Measurements from ENCODE around the gene KANK3. TPM values are rescaled to one million over a fixed set of nuclear protein-coding genes. Genes with fewer than 3 reads are reported as not detected.

The KANK3 gene
- total RNA-seq, 1 experiment from 2014 or later: 0.37 TPM

DNA sequence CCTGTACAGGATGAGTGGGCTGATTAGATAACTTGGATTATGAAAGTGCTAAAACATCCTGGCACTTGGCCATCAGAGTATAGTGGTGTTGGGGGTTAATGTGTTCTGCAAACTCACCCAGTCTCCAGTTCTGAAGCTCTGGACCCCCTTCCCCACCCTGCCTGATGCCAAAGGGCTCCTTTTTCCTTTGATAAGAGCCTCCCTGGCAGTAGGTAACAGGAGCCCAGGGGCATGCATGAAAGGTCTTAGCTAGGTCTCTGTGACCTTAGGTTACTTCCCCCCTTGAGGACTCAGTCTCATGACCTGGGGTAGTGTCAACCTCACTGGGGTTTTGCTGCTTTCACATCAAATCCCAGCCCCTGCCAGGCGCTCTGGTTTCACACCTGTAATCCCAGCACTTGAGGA, 19.3 kb downstream of the KANK3 start:
- no peaks in the 10 kb centered on the region for H3K27me3 ChIP-seq (ENCODE audit: insufficient read depth, low read depth)
- CTCF ChIA-PET: no interaction called here
- H3K9me2 ChIP-seq (ENCODE audit: insufficient read depth): no peaks in the 10 kb centered on the region
- H3K79me2 ChIP-seq (ENCODE audit: low read depth): peaks cover 50% of the 10 kb centered on the region
- BruUV-seq (replicated peaks): no TSS peak
- DNase-seq: no peak
- POLR2A ChIA-PET (ENCODE audit: unreplicated experiment): no interaction called here
- peaks cover 51% of the 10 kb centered on the region; the same call in 1 of the 2 replicates for H3F3A ChIP-seq (ENCODE audit: insufficient read depth, low read depth)
- H3K27ac ChIP-seq: no peak overlapping the region
- H3K4me3 ChIP-seq: no peak overlapping the region
- H3K9me3 ChIP-seq (ENCODE audit: insufficient read depth, low read depth): no peaks in the 10 kb centered on the region
- peaks cover 20% of the 10 kb centered on the region for H3K4me1 ChIP-seq (replicated peaks; ENCODE audit: insufficient read depth)
- H3K36me3 ChIP-seq (ENCODE audit: low read depth): peaks cover 25% of the 10 kb centered on the region
- peak overlapping the region; percentile 99; the same call in 1 of the 2 replicates for H3K4me2 ChIP-seq
- TF ChIP-seq, protein P1, sequence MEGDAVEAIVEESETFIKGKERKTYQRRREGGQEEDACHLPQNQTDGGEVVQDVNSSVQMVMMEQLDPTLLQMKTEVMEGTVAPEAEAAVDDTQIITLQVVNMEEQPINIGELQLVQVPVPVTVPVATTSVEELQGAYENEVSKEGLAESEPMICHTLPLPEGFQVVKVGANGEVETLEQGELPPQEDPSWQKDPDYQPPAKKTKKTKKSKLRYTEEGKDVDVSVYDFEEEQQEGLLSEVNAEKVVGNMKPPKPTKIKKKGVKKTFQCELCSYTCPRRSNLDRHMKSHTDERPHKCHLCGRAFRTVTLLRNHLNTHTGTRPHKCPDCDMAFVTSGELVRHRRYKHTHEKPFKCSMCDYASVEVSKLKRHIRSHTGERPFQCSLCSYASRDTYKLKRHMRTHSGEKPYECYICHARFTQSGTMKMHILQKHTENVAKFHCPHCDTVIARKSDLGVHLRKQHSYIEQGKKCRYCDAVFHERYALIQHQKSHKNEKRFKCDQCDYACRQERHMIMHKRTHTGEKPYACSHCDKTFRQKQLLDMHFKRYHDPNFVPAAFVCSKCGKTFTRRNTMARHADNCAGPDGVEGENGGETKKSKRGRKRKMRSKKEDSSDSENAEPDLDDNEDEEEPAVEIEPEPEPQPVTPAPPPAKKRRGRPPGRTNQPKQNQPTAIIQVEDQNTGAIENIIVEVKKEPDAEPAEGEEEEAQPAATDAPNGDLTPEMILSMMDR (conservative IDR thresholded peaks at IDR 0.05): no peak
- no peak for TF ChIP-seq EZH2 (IDR thresholded peaks at IDR 0.05; ENCODE audit: low read depth)
- H4K20me1 ChIP-seq (ENCODE audit: insufficient read depth): peaks cover 24% of the 10 kb centered on the region
- H2AFZ ChIP-seq: no peak overlapping the region
- intact Hi-C loops (cut with micrococcal nuclease; ENCODE audit: unreplicated experiment): no loop called here

DNA sequence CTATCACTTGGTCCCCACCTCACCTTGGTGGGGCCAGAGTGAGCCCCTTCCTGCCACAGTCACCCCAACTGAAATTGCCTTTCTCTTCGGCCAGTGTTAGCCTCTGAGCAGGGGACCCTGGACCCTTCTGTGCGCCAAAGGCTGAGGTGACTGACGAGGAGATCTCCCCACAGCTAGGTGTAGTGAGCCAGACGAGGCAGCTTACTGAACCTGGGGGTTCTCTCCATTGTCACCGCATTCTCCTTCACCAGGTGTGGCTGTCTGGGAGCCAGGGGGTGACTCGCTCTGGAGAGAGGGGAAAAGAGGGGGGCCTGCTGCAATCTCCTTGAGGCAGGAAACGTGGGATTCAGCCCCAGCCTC, 20.4 kb downstream of the KANK3 start:
- intact Hi-C loops (cut with micrococcal nuclease; ENCODE audit: unreplicated experiment): no loop called here
- no peak overlapping the region for H2AFZ ChIP-seq
- H3K9me2 ChIP-seq (ENCODE audit: insufficient read depth): no peaks in the 10 kb centered on the region
- H3K79me2 ChIP-seq (ENCODE audit: low read depth): peaks cover 50% of the 10 kb centered on the region
- TF ChIP-seq, protein P1 (conservative IDR thresholded peaks at IDR 0.05): no peak
- TF ChIP-seq EZH2 (IDR thresholded peaks at IDR 0.05; ENCODE audit: low read depth): no peak
- peaks cover 20% of the 10 kb centered on the region for H3K4me1 ChIP-seq (replicated peaks; ENCODE audit: insufficient read depth)
- no peak for DNase-seq
- CTCF ChIA-PET: no interaction called here
- H3K27ac ChIP-seq: peak overlapping the region; percentile 23; the same call in 1 of the 2 replicates
- POLR2A ChIA-PET (ENCODE audit: unreplicated experiment): no interaction called here
- peak overlapping the region; percentile 92 for H3K4me3 ChIP-seq
- peaks cover 24% of the 10 kb centered on the region for H4K20me1 ChIP-seq (ENCODE audit: insufficient read depth)
- H3K27me3 ChIP-seq (ENCODE audit: insufficient read depth, low read depth): no peaks in the 10 kb centered on the region
- H3K4me2 ChIP-seq: peak overlapping the region; percentile 99
- peaks cover 51% of the 10 kb centered on the region; the same call in 1 of the 2 replicates for H3F3A ChIP-seq (ENCODE audit: insufficient read depth, low read depth)
- H3K36me3 ChIP-seq (ENCODE audit: low read depth): peaks cover 25% of the 10 kb centered on the region
- no peaks in the 10 kb centered on the region for H3K9me3 ChIP-seq (ENCODE audit: insufficient read depth, low read depth)
- no TSS peak for BruUV-seq (replicated peaks)

DNA sequence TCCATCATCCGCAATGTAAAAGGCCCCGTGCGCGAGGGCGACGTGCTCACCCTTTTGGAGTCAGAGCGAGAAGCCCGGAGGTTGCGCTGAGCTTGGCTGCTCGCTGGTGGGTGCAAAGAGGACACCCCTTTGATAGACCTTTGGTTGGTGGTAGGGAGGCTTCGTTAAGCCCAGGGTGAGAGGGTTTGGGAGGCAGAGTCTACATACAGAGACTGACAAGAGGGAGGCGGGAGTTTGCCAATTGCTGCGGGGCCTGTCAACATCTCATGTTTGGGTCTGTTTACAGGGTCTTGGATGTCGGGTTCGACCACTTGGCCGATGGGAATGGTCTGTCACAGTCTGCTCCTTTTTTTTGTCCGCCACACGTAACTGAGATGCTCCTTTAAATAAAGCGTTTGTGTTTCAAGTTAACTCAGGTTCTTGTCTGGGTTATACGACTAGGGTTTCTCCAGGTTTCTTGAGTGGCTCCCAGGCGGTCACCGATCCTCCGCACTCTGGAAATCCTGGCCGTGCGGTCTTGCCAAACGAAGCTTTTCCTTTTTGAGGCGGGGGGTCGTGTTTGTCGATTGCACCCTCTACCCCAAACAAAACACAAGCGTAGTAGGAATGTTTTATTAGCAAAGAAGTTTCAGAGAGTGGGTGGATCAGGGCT, 20.9 kb downstream of the KANK3 start:
- no peaks in the 10 kb centered on the region for H3K9me3 ChIP-seq (ENCODE audit: insufficient read depth, low read depth)
- peaks cover 20% of the 10 kb centered on the region for H3K4me1 ChIP-seq (replicated peaks; ENCODE audit: insufficient read depth)
- no peaks in the 10 kb centered on the region for H3K27me3 ChIP-seq (ENCODE audit: insufficient read depth, low read depth)
- no TSS peak for BruUV-seq (replicated peaks)
- intact Hi-C loops (cut with micrococcal nuclease; ENCODE audit: unreplicated experiment): no loop called here
- H3K36me3 ChIP-seq (ENCODE audit: low read depth): peaks cover 25% of the 10 kb centered on the region
- peak overlapping the region; percentile 99 for H3K4me2 ChIP-seq
- H3K4me3 ChIP-seq: peak overlapping the region; percentile 92
- no peaks in the 10 kb centered on the region for H3K9me2 ChIP-seq (ENCODE audit: insufficient read depth)
- H3K79me2 ChIP-seq (ENCODE audit: low read depth): peaks cover 50% of the 10 kb centered on the region
- H3K27ac ChIP-seq: peak overlapping the region; percentile 23
- H2AFZ ChIP-seq: peak overlapping the region; percentile 47
- CTCF ChIA-PET: no interaction called here
- TF ChIP-seq, protein P1 (conservative IDR thresholded peaks at IDR 0.05): no peak
- no peak for TF ChIP-seq EZH2 (IDR thresholded peaks at IDR 0.05; ENCODE audit: low read depth)
- POLR2A ChIA-PET (ENCODE audit: unreplicated experiment): interaction anchor here (0.7 to 0.9 kb wide), 2 partner anchors 13 kb away, joined by 3 to 5 read pairs; no protein-coding TSS in a partner anchor
- H4K20me1 ChIP-seq (ENCODE audit: insufficient read depth): peaks cover 24% of the 10 kb centered on the region
- no peak for DNase-seq
- peaks cover 51% of the 10 kb centered on the region; the same call in 1 of the 2 replicates for H3F3A ChIP-seq (ENCODE audit: insufficient read depth, low read depth)

All from PC-9 (cell line).